ENCODE measurements around the gene PCSK1N.

The PCSK1N gene

GRCh38 chrX:48784726-48785125 lies 50.7 kb downstream of the PCSK1N start:
- Histone ChIP-seq H3K4me3 (ENCODE audit: low read depth, low read length) (no peak overlapping the region), H3K36me3 (no peaks in the 10 kb centered on the region), H3K9me3 (ENCODE audit: severe bottlenecking) (no peaks in the 10 kb centered on the region), H3K27me3 (ENCODE audit: insufficient read depth, low read depth, severe bottlenecking) (peaks cover 5% of the 10 kb centered on the region), H3K27ac (no peak overlapping the region)
- no peak for DNase-seq
- no peak for TF ChIP-seq CTCF (IDR thresholded peaks at IDR 0.05; ENCODE audit: low read depth, low read length)

- Histone ChIP-seq H3K9me3 (ENCODE audit: severe bottlenecking) (no peaks in the 10 kb centered on the region), H3K36me3 (no peaks in the 10 kb centered on the region), H3K27ac (no peak overlapping the region), H3K27me3 (ENCODE audit: insufficient read depth, low read depth, severe bottlenecking) (peaks cover 5% of the 10 kb centered on the region), H3K4me3 (ENCODE audit: low read depth, low read length) (no peak overlapping the region)
- no peak for TF ChIP-seq CTCF (IDR thresholded peaks at IDR 0.05; ENCODE audit: low read depth, low read length)
- DNase-seq, result no peak
These were observed 52.6 kb downstream of the PCSK1N start for GRCh38 chrX:48782795-48783194.

- H3K9me3 ChIP-seq (ENCODE audit: severe bottlenecking), result no peaks in the 10 kb centered on the region
- H3K4me3 ChIP-seq (ENCODE audit: low read depth, low read length), result no peak overlapping the region
- H3K36me3 ChIP-seq, result no peaks in the 10 kb centered on the region
- no peak for TF ChIP-seq CTCF (IDR thresholded peaks at IDR 0.05; ENCODE audit: low read depth, low read length)
- peaks cover 5% of the 10 kb centered on the region for H3K27me3 ChIP-seq (ENCODE audit: insufficient read depth, low read depth, severe bottlenecking)
- DNase-seq, result no peak
- no peak overlapping the region for H3K27ac ChIP-seq
These were observed 53.2 kb downstream of the PCSK1N start for GRCh38 chrX:48782216-48782615.

- no peaks in the 10 kb centered on the region for H3K36me3 ChIP-seq
- H3K27ac ChIP-seq, result no peak overlapping the region
- no peaks in the 10 kb centered on the region for H3K9me3 ChIP-seq (ENCODE audit: severe bottlenecking)
- no peak for TF ChIP-seq CTCF (IDR thresholded peaks at IDR 0.05; ENCODE audit: low read depth, low read length)
- no peak overlapping the region for H3K4me3 ChIP-seq (ENCODE audit: low read depth, low read length)
- DNase-seq, result no peak
- H3K27me3 ChIP-seq (ENCODE audit: insufficient read depth, low read depth, severe bottlenecking), result peaks cover 5% of the 10 kb centered on the region
These were observed 53.7 kb downstream of the PCSK1N start for GRCh38 chrX:48781705-48782104.
